ENCODE results near the gene MANBA.

Gene MANBA

DNA sequence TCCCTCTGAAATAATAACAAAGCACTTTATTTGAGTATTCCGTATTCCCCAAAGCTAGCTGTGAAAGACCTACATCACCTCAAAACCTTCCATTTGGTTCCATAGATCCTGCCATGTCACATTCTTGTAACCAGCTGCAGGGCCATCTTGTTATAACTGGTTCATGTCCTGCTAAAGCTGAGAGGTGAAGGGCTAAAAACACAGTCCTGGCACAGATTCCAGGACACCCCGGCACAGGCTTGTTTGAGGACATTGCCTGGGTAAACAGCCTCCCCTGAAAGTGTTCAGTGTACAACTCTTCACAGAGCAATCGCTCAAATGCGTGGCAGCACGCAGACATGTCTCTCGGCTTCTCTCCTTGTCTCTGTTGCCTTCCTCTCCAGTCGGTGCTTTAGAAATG lies 129.2 kb downstream of the MANBA start:
- no peaks in the 10 kb centered on the region for H3K27me3 ChIP-seq (ENCODE audit: control insufficient read depth, low read length)
- H3K79me2 ChIP-seq (ENCODE audit: control insufficient read depth, low read length) = no peaks in the 10 kb centered on the region
- no peaks in the 10 kb centered on the region for H4K20me1 ChIP-seq (ENCODE audit: control insufficient read depth, insufficient read depth, low read depth, low read length)
- no peaks in the 10 kb centered on the region for H3K4me1 ChIP-seq (ENCODE audit: control insufficient read depth, low read length)
- no peak for TF ChIP-seq EZH2phosphoT487 (IDR thresholded peaks at IDR 0.05; ENCODE audit: borderline replicate concordance, low read length)
- TF ChIP-seq CTCF (IDR thresholded peaks at IDR 0.05; ENCODE audit: low read depth, low read length, poor library complexity, severe bottlenecking) = no peak
- H3K9me2 ChIP-seq (replicated peaks; ENCODE audit: control insufficient read depth, low read length) = no peaks in the 10 kb centered on the region
- peaks cover 6% of the 10 kb centered on the region; the same call in 1 of the 2 replicates for H3K36me3 ChIP-seq (ENCODE audit: control insufficient read depth, low read length)
- no peak overlapping the region for H3K27ac ChIP-seq (ENCODE audit: low read depth, low read length)
- no peak overlapping the region for H3K4me3 ChIP-seq (ENCODE audit: low read length)
- no peaks in the 10 kb centered on the region for H3K9me3 ChIP-seq (ENCODE audit: control insufficient read depth, insufficient read depth, low read length)
- no peak overlapping the region for H3K4me2 ChIP-seq (ENCODE audit: low read length)
- no peaks in the 10 kb centered on the region for H3F3A ChIP-seq (ENCODE audit: control insufficient read depth, insufficient read depth)

DNA sequence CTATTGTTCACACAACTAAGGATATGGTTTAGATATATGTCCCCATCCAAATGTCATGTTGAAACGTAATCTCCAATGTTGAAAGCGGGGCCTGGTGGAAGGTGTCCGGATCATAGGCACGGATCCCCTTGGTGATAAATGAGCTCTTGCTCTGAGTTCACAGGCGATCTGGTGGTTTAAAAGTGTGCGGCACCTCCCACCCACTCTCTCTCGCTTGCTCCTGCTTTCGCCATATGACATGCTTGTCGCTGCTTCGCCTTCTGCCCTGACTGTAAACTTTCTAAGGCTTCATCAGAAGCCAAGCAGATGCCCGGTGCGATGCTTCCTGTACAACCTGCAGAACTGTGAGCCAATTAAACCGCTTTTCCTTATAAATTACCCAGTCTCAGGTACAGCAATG lies 131.1 kb downstream of the MANBA start:
- H3K27me3 ChIP-seq (ENCODE audit: control insufficient read depth, low read length) = no peaks in the 10 kb centered on the region
- no peaks in the 10 kb centered on the region for H4K20me1 ChIP-seq (ENCODE audit: control insufficient read depth, insufficient read depth, low read depth, low read length)
- peaks cover 6% of the 10 kb centered on the region; the same call in 1 of the 2 replicates for H3K36me3 ChIP-seq (ENCODE audit: control insufficient read depth, low read length)
- no peak overlapping the region for H3K4me2 ChIP-seq (ENCODE audit: low read length)
- 0 out of 2 replicates have a peak, but pooled peaks cover 3% of the 10 kb centered on the region for H3K4me1 ChIP-seq (ENCODE audit: control insufficient read depth, low read length)
- H3K4me3 ChIP-seq (ENCODE audit: low read length) = no peak overlapping the region
- no peaks in the 10 kb centered on the region for H3K9me3 ChIP-seq (ENCODE audit: control insufficient read depth, insufficient read depth, low read length)
- no peaks in the 10 kb centered on the region for H3K79me2 ChIP-seq (ENCODE audit: control insufficient read depth, low read length)
- no peak overlapping the region for H3K27ac ChIP-seq (ENCODE audit: low read depth, low read length)
- TF ChIP-seq EZH2phosphoT487 (IDR thresholded peaks at IDR 0.05; ENCODE audit: borderline replicate concordance, low read length) = no peak
- TF ChIP-seq CTCF (IDR thresholded peaks at IDR 0.05; ENCODE audit: low read depth, low read length, poor library complexity, severe bottlenecking) = no peak
- no peaks in the 10 kb centered on the region for H3F3A ChIP-seq (ENCODE audit: control insufficient read depth, insufficient read depth)
- H3K9me2 ChIP-seq (replicated peaks; ENCODE audit: control insufficient read depth, low read length) = no peaks in the 10 kb centered on the region

DNA sequence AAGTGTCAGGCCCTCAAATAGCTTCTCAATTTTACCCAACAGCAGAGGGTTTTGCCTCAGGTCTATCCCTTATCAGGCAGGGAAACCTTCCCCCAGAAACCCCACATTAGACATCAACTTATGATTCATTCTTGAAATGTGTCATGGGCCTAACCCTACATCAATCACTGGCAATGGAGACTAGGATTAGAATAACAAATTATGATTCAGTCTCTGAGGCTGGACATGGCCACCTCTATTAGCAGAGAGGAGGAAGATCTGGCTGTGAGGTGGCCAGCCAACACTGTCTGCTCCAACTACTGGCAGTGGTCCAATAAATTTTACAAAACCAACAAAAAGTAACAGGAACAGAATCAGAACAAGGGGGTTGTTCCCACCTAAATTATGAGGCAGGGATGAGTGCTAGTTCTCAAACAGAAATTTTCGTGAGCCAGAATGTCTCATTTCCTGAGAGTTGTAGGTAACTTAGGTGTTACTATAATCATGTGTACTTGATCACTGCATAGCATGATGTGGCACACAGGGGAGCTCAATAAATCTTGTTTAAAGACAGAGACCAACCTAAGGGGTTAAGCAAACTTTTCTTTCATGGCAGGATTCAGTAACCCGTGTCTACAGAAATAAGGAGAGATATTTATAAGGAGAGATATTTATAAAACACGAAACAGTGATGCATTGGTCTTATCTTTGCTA lies 132.8 kb downstream of the MANBA start:
- peaks cover 6% of the 10 kb centered on the region; the same call in 1 of the 2 replicates for H3K36me3 ChIP-seq (ENCODE audit: control insufficient read depth, low read length)

More for the DNA sequence above, 132.8 kb downstream of the MANBA start:
- Histone ChIP-seq H3K9me2 (replicated peaks; ENCODE audit: control insufficient read depth, low read length) (no peaks in the 10 kb centered on the region), H3K27me3 (ENCODE audit: control insufficient read depth, low read length) (no peaks in the 10 kb centered on the region), H3K4me2 (ENCODE audit: low read length) (no peak overlapping the region), H3K27ac (ENCODE audit: low read depth, low read length) (no peak overlapping the region), H3F3A (ENCODE audit: control insufficient read depth, insufficient read depth) (no peaks in the 10 kb centered on the region), H4K20me1 (ENCODE audit: control insufficient read depth, insufficient read depth, low read depth, low read length) (no peaks in the 10 kb centered on the region), H3K4me3 (ENCODE audit: low read length) (no peak overlapping the region), H3K79me2 (ENCODE audit: control insufficient read depth, low read length) (no peaks in the 10 kb centered on the region), H3K9me3 (ENCODE audit: control insufficient read depth, insufficient read depth, low read length) (no peaks in the 10 kb centered on the region), H3K4me1 (ENCODE audit: control insufficient read depth, low read length) (0 out of 2 replicates have a peak, but pooled peaks cover 3% of the 10 kb centered on the region)
- TF ChIP-seq EZH2phosphoT487 (IDR thresholded peaks at IDR 0.05; ENCODE audit: borderline replicate concordance, low read length) (no peak), CTCF (IDR thresholded peaks at IDR 0.05; ENCODE audit: low read depth, low read length, poor library complexity, severe bottlenecking) (no peak)

All from DOHH2 (cell line).